Measurements from ENCODE around the gene MPP7.

GRCh38 chr10:28343987-28344895 is 41.4 kb upstream of the MPP7 start:
- TF ChIP-seq POLR2AphosphoS5 (IDR thresholded peaks at IDR 0.05) (no peak), CTCF (IDR thresholded peaks at IDR 0.05) (no peak)

All from prostate gland (tissue), 2 donors.